Natural killer cell treated with Interleukin-12 subunit alpha and Interleukin-12 subunit beta and Interleukin-15 and Interleukin-18, amount 100 ng/mL, for 72 hours (primary cell): ENCODE results near the gene E4F1. TPM values are rescaled to one million over a fixed set of nuclear protein-coding genes. Genes with fewer than 3 reads are reported as not detected.

Experiments
- ATAC-seq, 2 donors: fragments of 150-1000 bp; cut with Tn5 transposase in 1 of 2; sonication (Bioruptor Pico), chemical (Tn5 transposase) in 1 of 2; 2 replicates each; pipeline ENCODE4 v1.10.0; 2021
- DNase-seq: peaks from one replicate; pipeline ENCODE4 v3.0.0; 2022; ENCODE audit warnings: low spot score
- H3K27ac Mint-ChIP-seq, 2 donors: 1 replicate in 1 of 2; 2 replicates in 1 of 2; pipeline ENCODE4 v1.8.0; 2022; ENCODE audit warnings: mixed read lengths in 2 of 2, mild to moderate bottlenecking in 1 of 2, moderate library complexity in 1 of 2
- H3K27me3 Mint-ChIP-seq, 2 donors: 1 replicate in 1 of 2; 2 replicates in 1 of 2; pipeline ENCODE4 v1.8.0; 2022; ENCODE audit warnings: mixed read lengths in 2 of 2
- H3K36me3 Mint-ChIP-seq: one replicate; pipeline ENCODE4 v1.8.0; 2022; ENCODE audit warnings: mixed read lengths
- H3K4me1 Mint-ChIP-seq, 2 donors: 1 replicate in 1 of 2; 2 replicates in 1 of 2; pipeline ENCODE4 v1.8.0; 2022; ENCODE audit warnings: low read depth in 2 of 2, mixed read lengths in 2 of 2, mild to moderate bottlenecking in 1 of 2
- H3K4me3 Mint-ChIP-seq: one replicate; pipeline ENCODE4 v1.8.0; 2022; ENCODE audit warnings: mixed read lengths
- H3K9me3 Mint-ChIP-seq: 2 replicates; pipeline ENCODE4 v1.8.0; 2022; ENCODE audit warnings: mixed read lengths
- total RNA-seq, 2 donors: library from RNA; stranded (reverse); gene quantifications; one replicate each; pipeline ENCODE4 v1.2.3, GENCODE V29; 2022

Gene E4F1
- 10 to 100 TPM; 27.5 to 51.8 TPM for total RNA-seq

GRCh38 chr16:2223221-2223941, at the start of gene E4F1:
Gene E4F1 (plus strand): TSS chr16:2223591. CDS start chr16:2223614, 23 bp downstream.
- Mint-ChIP-seq H3K4me3 (peak within 1 kb of the TSS; percentile 84), H3K4me1 (peaks cover 9 to 20% of the 10 kb centered on the region in 2 donors), H3K27me3 (no peaks in the 10 kb centered on the region), H3K9me3 (no peaks in the 10 kb centered on the region), H3K27ac (peak within 1 kb of the TSS; percentile 46 to 72), H3K36me3 (no peaks in the 10 kb centered on the region)
- DNase-seq (peak; percentile 100), ATAC-seq (peak; percentile 99)

- Mint-ChIP-seq H3K4me3 (no peak overlapping the region), H3K27me3 (no peaks in the 10 kb centered on the region), H3K27ac (no peak overlapping the region), H3K36me3 (no peaks in the 10 kb centered on the region), H3K9me3 (no peaks in the 10 kb centered on the region), H3K4me1 (peaks cover 0 to 3% of the 10 kb centered on the region in 2 donors)
- DNase-seq, result no peak
- no peak for ATAC-seq
These were observed 49.5 kb upstream of the E4F1 start for GRCh38 chr16:2173916-2174315.

GRCh38 chr16:2174396-2175131, 48.8 kb upstream of the E4F1 start:
- ATAC-seq (no peak), DNase-seq (no peak)
- peaks cover 0 to 3% of the 10 kb centered on the region in 2 donors for H3K4me1 Mint-ChIP-seq
- H3K27me3 Mint-ChIP-seq, result no peaks in the 10 kb centered on the region
- H3K4me3 Mint-ChIP-seq, result no peak overlapping the region
- H3K27ac Mint-ChIP-seq, result no peak overlapping the region
- H3K36me3 Mint-ChIP-seq, result no peaks in the 10 kb centered on the region
- H3K9me3 Mint-ChIP-seq, result no peaks in the 10 kb centered on the region

GRCh38 chr16:2175454-2175853, 47.9 kb upstream of the E4F1 start:
- ATAC-seq (no peak), DNase-seq (no peak)
- H3K36me3 Mint-ChIP-seq, result no peaks in the 10 kb centered on the region
- no peak overlapping the region for H3K4me3 Mint-ChIP-seq
- no peaks in the 10 kb centered on the region for H3K27me3 Mint-ChIP-seq
- no peaks in the 10 kb centered on the region for H3K9me3 Mint-ChIP-seq
- H3K27ac Mint-ChIP-seq, result no peak overlapping the region
- peaks cover 0 to 3% of the 10 kb centered on the region in 2 donors for H3K4me1 Mint-ChIP-seq

GRCh38 chr16:2176047-2176446, 47.3 kb upstream of the E4F1 start:
- H3K27ac Mint-ChIP-seq, result no peak overlapping the region
- H3K4me3 Mint-ChIP-seq, result no peak overlapping the region
- no peaks in the 10 kb centered on the region for H3K36me3 Mint-ChIP-seq
- H3K4me1 Mint-ChIP-seq, result peaks cover 0 to 3% of the 10 kb centered on the region in 2 donors
- H3K27me3 Mint-ChIP-seq, result no peaks in the 10 kb centered on the region
- H3K9me3 Mint-ChIP-seq, result no peaks in the 10 kb centered on the region
- DNase-seq (no peak), ATAC-seq (no peak)

GRCh38 chr16:2177101-2177500, 46.3 kb upstream of the E4F1 start:
- no peak overlapping the region for H3K4me3 Mint-ChIP-seq
- H3K36me3 Mint-ChIP-seq, result no peaks in the 10 kb centered on the region
- no peaks in the 10 kb centered on the region for H3K9me3 Mint-ChIP-seq
- peaks cover 0 to 3% of the 10 kb centered on the region in 2 donors for H3K4me1 Mint-ChIP-seq
- H3K27me3 Mint-ChIP-seq, result no peaks in the 10 kb centered on the region
- H3K27ac Mint-ChIP-seq, result no peak overlapping the region
- no peak for ATAC-seq
- DNase-seq, result no peak

GRCh38 chr16:2177561-2177960, 45.8 kb upstream of the E4F1 start:
- no peak overlapping the region for H3K27ac Mint-ChIP-seq
- ATAC-seq (no peak), DNase-seq (no peak)
- H3K9me3 Mint-ChIP-seq, result no peaks in the 10 kb centered on the region
- H3K4me3 Mint-ChIP-seq, result no peak overlapping the region
- H3K4me1 Mint-ChIP-seq, result peaks cover 0 to 6% of the 10 kb centered on the region in 2 donors
- no peaks in the 10 kb centered on the region for H3K36me3 Mint-ChIP-seq
- H3K27me3 Mint-ChIP-seq, result no peaks in the 10 kb centered on the region

- Mint-ChIP-seq H3K4me3 (no peak overlapping the region), H3K36me3 (no peaks in the 10 kb centered on the region), H3K9me3 (no peaks in the 10 kb centered on the region), H3K4me1 (peaks cover 0 to 6% of the 10 kb centered on the region in 2 donors), H3K27ac (no peak overlapping the region), H3K27me3 (no peaks in the 10 kb centered on the region)
- DNase-seq (no peak), ATAC-seq (peak; percentile 42 to 81)
These were observed 44.9 kb upstream of the E4F1 start for GRCh38 chr16:2178321-2179106.

GRCh38 chr16:2179107-2179501, 44.3 kb upstream of the E4F1 start:
- H3K9me3 Mint-ChIP-seq, result no peaks in the 10 kb centered on the region
- ATAC-seq (no peak), DNase-seq (no peak)
- no peaks in the 10 kb centered on the region for H3K36me3 Mint-ChIP-seq
- no peak overlapping the region for H3K4me3 Mint-ChIP-seq
- H3K4me1 Mint-ChIP-seq, result peaks cover 0 to 6% of the 10 kb centered on the region in 2 donors
- H3K27ac Mint-ChIP-seq, result no peak overlapping the region
- no peaks in the 10 kb centered on the region for H3K27me3 Mint-ChIP-seq

GRCh38 chr16:2179576-2179975, 43.8 kb upstream of the E4F1 start:
- ATAC-seq, result no peak

GRCh38 chr16:2180461-2180860, 42.9 kb upstream of the E4F1 start:
- ATAC-seq (no peak), DNase-seq (no peak)
- Mint-ChIP-seq H3K9me3 (no peaks in the 10 kb centered on the region), H3K36me3 (no peaks in the 10 kb centered on the region), H3K4me3 (no peak overlapping the region), H3K27me3 (no peaks in the 10 kb centered on the region), H3K27ac (no peak overlapping the region), H3K4me1 (peaks cover 0 to 6% of the 10 kb centered on the region in 2 donors)

More at GRCh38 chr16:2179576-2179975, 43.8 kb upstream of the E4F1 start:
- Mint-ChIP-seq H3K4me1 (peaks cover 0 to 6% of the 10 kb centered on the region in 2 donors), H3K9me3 (no peaks in the 10 kb centered on the region), H3K4me3 (no peak overlapping the region), H3K27ac (no peak overlapping the region), H3K36me3 (no peaks in the 10 kb centered on the region), H3K27me3 (no peaks in the 10 kb centered on the region)
- no peak for DNase-seq

GRCh38 chr16:2180962-2181923, 42.1 kb upstream of the E4F1 start:
- no peak for DNase-seq
- Mint-ChIP-seq H3K36me3 (no peaks in the 10 kb centered on the region), H3K4me1 (peaks cover 0 to 6% of the 10 kb centered on the region in 2 donors), H3K4me3 (no peak overlapping the region), H3K27ac (no peak overlapping the region), H3K9me3 (no peaks in the 10 kb centered on the region), H3K27me3 (no peaks in the 10 kb centered on the region)
- ATAC-seq, result no peak

- H3K27ac Mint-ChIP-seq, result no peak overlapping the region
- H3K27me3 Mint-ChIP-seq, result no peaks in the 10 kb centered on the region
- H3K4me3 Mint-ChIP-seq, result no peak overlapping the region
- ATAC-seq (no peak), DNase-seq (no peak)
- H3K4me1 Mint-ChIP-seq, result peaks cover 0 to 6% of the 10 kb centered on the region in 2 donors
- H3K36me3 Mint-ChIP-seq, result no peaks in the 10 kb centered on the region
- H3K9me3 Mint-ChIP-seq, result no peaks in the 10 kb centered on the region
These were observed 41.4 kb upstream of the E4F1 start for GRCh38 chr16:2181952-2182351.
